ENCODE measurements around the gene TRIML2. TPM values are rescaled to one million over a fixed set of nuclear protein-coding genes. Genes with fewer than 3 reads are reported as not detected.

TRIML2 gene, protein sequence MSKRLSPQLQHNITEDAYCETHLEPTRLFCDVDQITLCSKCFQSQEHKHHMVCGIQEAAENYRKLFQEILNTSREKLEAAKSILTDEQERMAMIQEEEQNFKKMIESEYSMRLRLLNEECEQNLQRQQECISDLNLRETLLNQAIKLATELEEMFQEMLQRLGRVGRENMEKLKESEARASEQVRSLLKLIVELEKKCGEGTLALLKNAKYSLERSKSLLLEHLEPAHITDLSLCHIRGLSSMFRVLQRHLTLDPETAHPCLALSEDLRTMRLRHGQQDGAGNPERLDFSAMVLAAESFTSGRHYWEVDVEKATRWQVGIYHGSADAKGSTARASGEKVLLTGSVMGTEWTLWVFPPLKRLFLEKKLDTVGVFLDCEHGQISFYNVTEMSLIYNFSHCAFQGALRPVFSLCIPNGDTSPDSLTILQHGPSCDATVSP
- not detected in 2 replicates for total RNA-seq

DNA sequence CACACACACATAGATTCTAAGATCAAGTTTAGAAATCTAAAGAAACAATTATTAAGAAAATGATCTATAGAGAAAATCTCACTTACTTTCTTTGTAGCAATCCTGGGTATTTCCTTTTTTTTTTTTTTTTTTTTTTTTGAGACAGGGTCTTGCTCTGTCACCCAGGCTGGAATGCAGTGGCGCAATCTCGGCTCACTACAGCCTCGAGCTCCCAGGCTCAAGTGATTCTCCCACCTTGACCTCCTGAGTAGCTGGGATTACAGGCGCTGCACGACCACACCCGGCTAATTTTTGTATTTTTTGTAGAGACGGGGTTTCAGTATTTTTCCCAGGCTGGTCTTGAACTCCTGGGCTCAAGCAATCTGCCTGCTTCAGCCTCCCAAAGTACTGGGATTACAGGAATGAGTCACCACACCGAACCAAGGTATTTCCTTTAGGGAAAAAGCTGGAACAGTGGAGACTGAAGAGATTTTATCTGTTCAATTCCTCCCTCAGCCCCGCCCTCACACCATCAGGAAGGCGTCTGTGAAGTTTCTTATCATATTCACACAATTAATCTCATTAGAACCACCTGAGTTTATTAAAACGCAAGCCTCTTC, at the start of gene TRIML2:
Gene TRIML2, minus strand, starts transcription at position 447 of the 599 bp plus-strand sequence. CDS start 4,235 bp downstream, outside the sequence.
- Mint-ChIP-seq H3K4me1 (ENCODE audit: low read depth) (no peaks in the 10 kb centered on the region), H3K9me3 (peaks cover 20% of the 10 kb centered on the region)
- intact Hi-C loops (cut with micrococcal nuclease): no loop called here

DNA sequence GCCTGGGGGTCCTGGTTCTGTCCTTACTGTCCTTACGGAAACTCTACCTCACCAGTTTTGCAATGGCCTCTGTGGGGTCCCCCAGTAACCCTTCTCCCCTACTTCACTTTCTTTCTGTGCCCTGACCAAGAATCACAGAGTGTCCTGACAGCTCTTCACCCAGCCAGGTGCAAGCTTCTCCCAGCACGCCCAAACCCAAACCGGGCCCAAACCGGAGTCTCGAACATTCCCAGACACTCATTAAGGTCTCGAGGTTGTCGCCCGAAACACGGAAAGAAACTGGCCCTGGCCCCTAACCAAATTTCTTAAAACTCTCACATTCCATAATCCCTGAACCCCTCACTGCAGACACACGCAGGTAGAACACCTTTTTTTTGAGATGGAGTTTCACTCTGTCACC, 48.9 kb upstream of the TRIML2 start:
- intact Hi-C loops (cut with micrococcal nuclease): no loop called here

More for the DNA sequence above, at the start of gene TRIML2:
- DNase-seq (ENCODE audit: low spot score): no peak
- H3K4me3 Mint-ChIP-seq: no peak within 1 kb of the TSS
- no peaks in the 10 kb centered on the region for H3K27me3 Mint-ChIP-seq (ENCODE audit: insufficient read depth)
- no peak within 1 kb of the TSS for H3K27ac Mint-ChIP-seq
- H3K36me3 Mint-ChIP-seq (ENCODE audit: low read depth): no peaks in the 10 kb centered on the region

DNA sequence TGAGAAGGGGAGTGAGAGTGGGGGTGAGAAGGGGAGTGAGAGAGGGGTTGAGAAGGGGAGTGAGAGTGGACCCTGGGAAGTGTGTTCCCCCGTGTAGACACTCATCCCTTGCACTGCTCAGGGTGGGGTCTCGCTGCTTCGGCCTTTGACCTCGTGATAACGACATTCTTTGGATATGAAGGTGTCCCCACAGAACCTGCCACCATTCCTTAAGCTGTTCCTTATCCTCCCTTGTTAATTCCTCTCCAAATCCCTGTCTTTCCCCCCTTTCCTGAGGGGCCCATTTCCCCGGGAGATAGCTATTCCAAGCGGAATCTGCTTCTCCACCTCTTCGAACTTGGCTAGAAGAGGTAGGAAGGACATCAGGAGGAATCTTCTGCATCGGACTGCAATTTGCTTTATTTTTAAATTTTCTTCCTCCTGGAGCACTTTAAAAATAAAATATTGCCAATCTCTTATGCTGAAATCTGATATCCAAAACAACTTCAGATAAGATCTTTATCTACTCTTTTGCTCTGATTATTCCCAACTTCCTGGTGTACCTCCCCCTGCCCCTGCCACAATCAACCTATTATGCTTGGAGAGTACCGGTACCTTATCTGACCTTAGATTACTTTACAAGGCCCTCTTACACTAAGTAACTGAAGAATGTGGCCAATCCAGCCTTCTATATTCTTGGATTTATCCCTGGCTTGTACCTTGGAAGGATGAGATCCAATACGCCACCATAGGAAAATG, 45.4 kb upstream of the TRIML2 start:
- DNase-seq (ENCODE audit: low spot score): no peak
- Mint-ChIP-seq H3K27me3 (ENCODE audit: insufficient read depth) (no peaks in the 10 kb centered on the region), H3K36me3 (ENCODE audit: low read depth) (no peaks in the 10 kb centered on the region)

More for the DNA sequence above, 48.9 kb upstream of the TRIML2 start:
- no peak for DNase-seq (ENCODE audit: low spot score)
- H3K36me3 Mint-ChIP-seq (ENCODE audit: low read depth): no peaks in the 10 kb centered on the region
- no peaks in the 10 kb centered on the region for H3K27me3 Mint-ChIP-seq (ENCODE audit: insufficient read depth)
- peaks cover 17% of the 10 kb centered on the region for H3K9me3 Mint-ChIP-seq
- H3K27ac Mint-ChIP-seq: no peak overlapping the region
- no peak overlapping the region for H3K4me3 Mint-ChIP-seq
- no peaks in the 10 kb centered on the region for H3K4me1 Mint-ChIP-seq (ENCODE audit: low read depth)

DNA sequence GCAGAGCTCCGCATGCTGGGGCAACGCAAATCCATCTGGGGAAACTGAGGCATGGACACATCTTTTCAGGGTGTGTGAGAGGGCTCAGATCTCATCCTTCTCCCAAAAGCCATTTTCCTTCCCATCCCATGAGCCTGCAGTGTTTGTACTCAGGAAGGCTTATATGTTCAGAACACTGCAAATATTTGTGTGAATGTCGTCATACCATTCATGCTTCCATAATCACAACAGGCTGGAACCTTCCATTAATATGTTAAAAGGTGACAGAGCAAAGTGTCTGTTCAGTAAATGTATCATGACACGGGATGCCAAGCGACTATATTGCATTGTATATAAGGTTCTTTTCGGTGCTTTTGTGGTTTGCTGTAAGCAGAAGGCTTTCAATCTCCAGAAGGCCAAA, 38.4 kb upstream of the TRIML2 start:
- no peaks in the 10 kb centered on the region for H3K27me3 Mint-ChIP-seq (ENCODE audit: insufficient read depth)
- H3K9me3 Mint-ChIP-seq: peaks cover 15% of the 10 kb centered on the region
- H3K36me3 Mint-ChIP-seq (ENCODE audit: low read depth): no peaks in the 10 kb centered on the region
- H3K27ac Mint-ChIP-seq: no peak overlapping the region
- no peak overlapping the region for H3K4me3 Mint-ChIP-seq
- H3K4me1 Mint-ChIP-seq (ENCODE audit: low read depth): no peaks in the 10 kb centered on the region
- intact Hi-C loops (cut with micrococcal nuclease): no loop called here
- DNase-seq (ENCODE audit: low spot score): no peak

More for the DNA sequence above, 45.4 kb upstream of the TRIML2 start:
- Mint-ChIP-seq H3K27ac (no peak overlapping the region), H3K9me3 (peaks cover 14% of the 10 kb centered on the region), H3K4me3 (no peak overlapping the region), H3K4me1 (ENCODE audit: low read depth) (no peaks in the 10 kb centered on the region)
- intact Hi-C loops (cut with micrococcal nuclease): no loop called here

DNA sequence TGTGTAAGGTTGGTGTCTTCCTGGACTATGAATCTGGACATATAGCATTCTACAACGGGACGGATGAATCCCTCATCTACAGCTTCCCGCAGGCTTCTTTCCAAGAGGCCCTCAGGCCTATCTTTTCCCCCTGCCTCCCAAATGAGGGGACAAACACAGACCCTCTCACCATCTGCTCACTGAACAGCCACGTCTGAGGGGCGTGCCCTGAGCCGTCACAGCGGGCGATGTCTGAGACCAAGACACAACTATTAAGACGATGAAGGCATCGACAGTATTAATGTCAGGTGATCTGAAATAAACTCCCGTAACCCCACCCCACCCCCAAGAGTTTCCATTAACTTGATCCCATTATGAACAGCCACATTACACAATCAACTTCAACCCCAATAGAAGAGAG, 37.8 kb upstream of the TRIML2 start:
- Mint-ChIP-seq H3K36me3 (ENCODE audit: low read depth) (no peaks in the 10 kb centered on the region), H3K4me1 (ENCODE audit: low read depth) (no peaks in the 10 kb centered on the region), H3K9me3 (peaks cover 15% of the 10 kb centered on the region), H3K4me3 (no peak overlapping the region), H3K27me3 (ENCODE audit: insufficient read depth) (no peaks in the 10 kb centered on the region), H3K27ac (no peak overlapping the region)
- no peak for DNase-seq (ENCODE audit: low spot score)
- intact Hi-C loops (cut with micrococcal nuclease): no loop called here

DNA sequence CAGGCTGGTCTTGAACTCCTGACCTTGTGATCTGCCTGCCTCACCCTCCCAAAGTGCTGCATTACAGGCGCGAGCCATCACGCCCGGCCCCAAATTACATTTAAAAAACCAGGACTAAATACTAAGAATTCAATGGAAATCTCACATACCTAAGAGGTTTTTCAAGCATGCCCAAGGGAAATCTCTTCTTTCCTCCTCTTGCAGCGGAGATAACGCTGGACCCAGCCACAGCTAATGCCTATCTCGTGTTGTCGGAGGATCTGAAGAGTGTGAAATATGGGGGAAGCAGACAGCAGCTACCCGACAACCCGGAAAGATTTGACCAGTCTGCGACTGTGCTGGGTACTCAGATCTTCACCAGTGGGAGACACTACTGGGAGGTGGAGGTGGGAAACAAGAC, 37.2 kb upstream of the TRIML2 start:
- Mint-ChIP-seq H3K4me1 (ENCODE audit: low read depth) (no peaks in the 10 kb centered on the region), H3K4me3 (no peak overlapping the region), H3K36me3 (ENCODE audit: low read depth) (no peaks in the 10 kb centered on the region), H3K27ac (no peak overlapping the region), H3K9me3 (peaks cover 15% of the 10 kb centered on the region), H3K27me3 (ENCODE audit: insufficient read depth) (no peaks in the 10 kb centered on the region)
- no peak for DNase-seq (ENCODE audit: low spot score)
- intact Hi-C loops (cut with micrococcal nuclease): no loop called here

DNA sequence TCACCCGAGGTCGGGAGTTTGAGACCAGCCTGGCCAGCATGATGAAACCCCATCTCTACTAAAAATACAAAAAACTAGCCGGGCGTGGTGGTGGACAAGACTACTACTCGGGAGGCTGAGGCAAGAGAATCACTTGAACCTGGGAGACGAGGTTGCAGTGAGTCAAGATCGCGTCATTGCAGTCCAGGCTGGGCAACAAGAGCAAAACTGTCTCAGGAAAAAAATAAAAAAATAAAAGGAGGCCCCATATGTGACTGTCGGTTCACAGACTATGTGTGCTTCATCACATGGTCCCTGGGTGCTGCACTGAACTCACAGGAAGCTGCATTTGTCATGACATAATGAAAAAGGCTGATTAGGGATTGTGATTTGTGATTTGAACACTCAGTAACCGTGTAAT, 36.2 kb upstream of the TRIML2 start:
- intact Hi-C loops (cut with micrococcal nuclease): no loop called here
- Mint-ChIP-seq H3K9me3 (peaks cover 17% of the 10 kb centered on the region), H3K27me3 (ENCODE audit: insufficient read depth) (no peaks in the 10 kb centered on the region), H3K4me3 (no peak overlapping the region), H3K27ac (no peak overlapping the region), H3K36me3 (ENCODE audit: low read depth) (no peaks in the 10 kb centered on the region), H3K4me1 (ENCODE audit: low read depth) (no peaks in the 10 kb centered on the region)
- no peak for DNase-seq (ENCODE audit: low spot score)

DNA sequence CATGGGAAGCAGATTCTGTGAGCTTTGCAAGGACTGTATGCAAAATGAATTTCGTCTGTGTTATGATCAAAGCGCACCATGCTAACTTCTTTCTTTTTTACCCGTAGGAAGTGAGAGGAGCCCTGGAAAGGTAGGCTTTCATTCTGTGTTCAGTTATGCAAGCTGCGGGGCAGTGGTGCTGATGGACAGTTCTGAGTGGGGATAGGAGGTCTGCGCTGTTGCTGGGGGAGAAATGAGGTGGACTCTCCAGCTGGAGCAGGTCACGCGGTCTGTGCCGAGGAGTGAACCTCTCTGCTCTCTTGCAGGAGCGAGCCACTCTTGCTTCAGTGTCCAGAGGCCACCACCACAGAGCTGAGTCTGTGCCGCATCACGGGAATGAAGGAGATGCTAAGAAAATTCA, 34.3 kb upstream of the TRIML2 start:
- Mint-ChIP-seq H3K4me1 (ENCODE audit: low read depth) (no peaks in the 10 kb centered on the region), H3K36me3 (ENCODE audit: low read depth) (no peaks in the 10 kb centered on the region)

DNA sequence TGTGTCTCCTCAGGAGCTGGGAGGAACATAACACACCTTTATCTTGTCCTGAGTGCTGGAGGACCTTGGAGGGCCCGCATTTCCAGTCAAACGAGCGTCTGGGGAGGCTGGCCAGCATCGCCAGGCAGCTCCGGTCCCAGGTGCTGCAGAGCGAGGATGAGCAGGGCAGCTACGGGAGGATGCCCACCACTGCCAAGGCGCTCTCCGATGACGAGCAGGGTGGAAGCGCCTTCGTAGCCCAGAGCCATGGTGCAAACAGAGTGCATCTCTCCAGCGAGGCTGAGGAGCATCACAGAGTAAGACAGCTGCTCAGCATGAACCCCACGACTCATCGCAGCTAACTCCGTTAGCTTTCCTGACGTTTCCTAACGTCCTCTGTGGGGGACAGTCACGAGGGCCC, 30.3 kb upstream of the TRIML2 start:
- H3K27me3 Mint-ChIP-seq (ENCODE audit: insufficient read depth): no peaks in the 10 kb centered on the region
- H3K4me3 Mint-ChIP-seq: no peak overlapping the region
- no peak for DNase-seq (ENCODE audit: low spot score)
- no peaks in the 10 kb centered on the region for H3K36me3 Mint-ChIP-seq (ENCODE audit: low read depth)
- H3K9me3 Mint-ChIP-seq: peaks cover 26% of the 10 kb centered on the region
- intact Hi-C loops (cut with micrococcal nuclease): no loop called here
- no peak overlapping the region for H3K27ac Mint-ChIP-seq
- H3K4me1 Mint-ChIP-seq (ENCODE audit: low read depth): no peaks in the 10 kb centered on the region

More for the DNA sequence above, 34.3 kb upstream of the TRIML2 start:
- intact Hi-C loops (cut with micrococcal nuclease): no loop called here
- no peaks in the 10 kb centered on the region for H3K27me3 Mint-ChIP-seq (ENCODE audit: insufficient read depth)
- no peak for DNase-seq (ENCODE audit: low spot score)
- no peak overlapping the region for H3K27ac Mint-ChIP-seq
- peaks cover 21% of the 10 kb centered on the region for H3K9me3 Mint-ChIP-seq
- no peak overlapping the region for H3K4me3 Mint-ChIP-seq

DNA sequence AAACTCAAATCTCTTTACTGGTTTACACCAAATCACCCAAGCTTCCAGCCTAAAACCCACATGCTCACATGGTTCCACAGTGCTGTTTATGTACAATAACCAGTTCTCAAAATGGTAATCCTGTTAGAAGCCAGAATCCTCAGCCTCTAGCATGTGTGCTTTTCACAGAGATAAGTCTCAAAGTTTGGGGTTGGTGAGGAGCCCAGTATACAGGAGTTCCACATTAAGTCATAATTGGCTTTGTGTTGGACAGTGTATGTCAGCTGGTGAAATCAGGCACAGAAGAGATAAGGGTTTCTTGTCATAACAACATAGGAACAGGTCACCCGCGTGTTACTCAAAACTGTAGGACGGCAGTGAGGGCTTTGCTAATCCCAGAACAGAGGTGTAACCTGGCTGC, 29.7 kb upstream of the TRIML2 start, which contains the start of gene TRIML1:
Gene TRIML1, plus strand, starts transcription at position 301 of the 400 bp plus-strand sequence. CDS start 118 bp downstream, outside the sequence.
- no peak within 1 kb of the TSS for H3K4me3 Mint-ChIP-seq
- H3K9me3 Mint-ChIP-seq: peaks cover 23% of the 10 kb centered on the region
- H3K27me3 Mint-ChIP-seq (ENCODE audit: insufficient read depth): no peaks in the 10 kb centered on the region
- intact Hi-C loops (cut with micrococcal nuclease): no loop called here
- no peak within 1 kb of the TSS for H3K27ac Mint-ChIP-seq
- no peaks in the 10 kb centered on the region for H3K4me1 Mint-ChIP-seq (ENCODE audit: low read depth)
- DNase-seq (ENCODE audit: low spot score): no peak
- H3K36me3 Mint-ChIP-seq (ENCODE audit: low read depth): no peaks in the 10 kb centered on the region

DNA sequence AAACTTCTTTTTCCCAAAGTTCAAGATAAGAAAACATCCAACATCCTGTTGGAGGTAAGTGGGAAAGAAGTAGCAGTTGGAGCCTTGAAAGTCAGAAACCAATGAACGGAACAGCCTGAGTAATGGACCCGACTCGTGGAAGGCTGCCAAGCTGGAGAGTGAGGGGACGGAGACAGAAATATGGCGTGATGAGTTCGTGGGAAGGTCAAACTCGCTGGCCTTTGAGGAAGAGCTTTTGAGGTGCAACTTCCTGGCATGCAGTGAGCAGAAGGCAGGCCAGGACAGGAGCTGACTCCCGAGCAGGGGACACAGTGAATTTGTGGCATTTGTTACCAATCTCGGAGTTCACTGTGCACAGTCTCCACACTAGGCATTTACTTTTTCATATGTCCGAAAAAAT, 28.8 kb upstream of the TRIML2 start:
- Mint-ChIP-seq H3K27ac (no peak overlapping the region), H3K9me3 (peaks cover 23% of the 10 kb centered on the region), H3K36me3 (ENCODE audit: low read depth) (no peaks in the 10 kb centered on the region), H3K4me3 (no peak overlapping the region), H3K4me1 (ENCODE audit: low read depth) (no peaks in the 10 kb centered on the region), H3K27me3 (ENCODE audit: insufficient read depth) (no peaks in the 10 kb centered on the region)
- DNase-seq (ENCODE audit: low spot score): no peak
- intact Hi-C loops (cut with micrococcal nuclease): no loop called here

DNA sequence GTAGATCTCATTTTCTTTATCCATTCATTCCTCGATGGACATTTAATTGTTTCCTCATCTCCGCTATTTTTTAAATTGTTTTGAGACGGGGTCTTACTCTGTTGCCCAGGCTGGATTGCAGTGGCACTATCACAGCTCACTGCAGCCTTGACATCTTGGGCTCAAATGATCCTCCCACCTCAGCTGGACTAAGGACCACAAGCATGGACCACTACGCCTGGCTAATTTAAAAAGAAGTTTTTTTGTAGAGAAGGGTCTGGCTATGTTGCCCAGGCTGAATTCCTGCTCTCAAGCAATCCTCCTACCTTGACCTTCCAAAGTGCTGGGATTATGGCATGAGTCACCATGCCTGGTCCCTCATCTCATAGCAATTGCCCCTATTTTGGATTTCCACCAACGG, 22.8 kb upstream of the TRIML2 start:
- Mint-ChIP-seq H3K4me3 (no peak overlapping the region), H3K4me1 (ENCODE audit: low read depth) (no peaks in the 10 kb centered on the region), H3K36me3 (ENCODE audit: low read depth) (no peaks in the 10 kb centered on the region), H3K9me3 (peaks cover 33% of the 10 kb centered on the region), H3K27ac (no peak overlapping the region), H3K27me3 (ENCODE audit: insufficient read depth) (no peaks in the 10 kb centered on the region)
- intact Hi-C loops (cut with micrococcal nuclease): no loop called here
- DNase-seq (ENCODE audit: low spot score): no peak

DNA sequence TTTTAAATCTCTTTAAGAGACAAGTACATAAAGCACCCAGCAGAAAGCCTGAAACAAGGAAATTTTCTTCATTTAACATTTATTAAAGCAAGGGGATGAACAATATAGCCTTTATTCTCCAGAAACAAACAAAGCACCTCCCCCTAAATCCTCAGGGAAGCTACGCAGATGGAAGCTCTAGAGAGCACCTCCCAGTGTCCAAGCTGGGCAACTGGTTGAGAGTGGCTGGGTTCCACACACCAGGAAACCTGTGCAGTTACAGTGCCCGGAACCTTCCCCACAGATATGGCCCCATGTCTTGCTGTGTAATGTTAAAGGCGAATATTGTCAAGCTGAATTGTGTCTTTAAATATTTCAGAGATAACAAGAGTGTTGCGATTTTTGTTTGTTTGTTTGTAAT, 21.0 kb upstream of the TRIML2 start:
- no peak overlapping the region for H3K4me3 Mint-ChIP-seq
- H3K4me1 Mint-ChIP-seq (ENCODE audit: low read depth): no peaks in the 10 kb centered on the region
- DNase-seq (ENCODE audit: low spot score): no peak
- peaks cover 28% of the 10 kb centered on the region for H3K9me3 Mint-ChIP-seq
- H3K27ac Mint-ChIP-seq: no peak overlapping the region
- no peaks in the 10 kb centered on the region for H3K36me3 Mint-ChIP-seq (ENCODE audit: low read depth)
- intact Hi-C loops (cut with micrococcal nuclease): no loop called here
- H3K27me3 Mint-ChIP-seq (ENCODE audit: insufficient read depth): no peaks in the 10 kb centered on the region
